GM12878 (cell line): ENCODE results near the gene ADAR. TPM values are rescaled to one million over a fixed set of nuclear protein-coding genes. Genes with fewer than 3 reads are reported as not detected.

ENCODE experiments used
- CEBPZ ChIP-seq: fragments of 150-350 bp; IDR thresholded peaks from 2 replicates; pipeline ENCODE4 v1.6.1; 2016; ENCODE audit warnings: low read depth, low read length
- JUNB ChIP-seq: IDR thresholded peaks from 2 replicates; pipeline ENCODE4 v1.6.1; 2016; ENCODE audit warnings: antibody characterized with exemption, mild to moderate bottlenecking
- NFYB ChIP-seq: IDR thresholded peaks from 2 replicates; pipeline ENCODE4 v1.6.1; 2011; ENCODE audit warnings: low read depth, mild to moderate bottlenecking, low read length, improper control_type of control experiment, moderate library complexity; ENCODE audit not compliant: insufficient read depth
- NR2C1 ChIP-seq: fragments of 450-650 bp; IDR thresholded peaks from 2 replicates; pipeline ENCODE4 v1.6.1; 2017; ENCODE audit warnings: antibody characterized with exemption, mild to moderate bottlenecking, moderate library complexity
- PML ChIP-seq: IDR thresholded peaks from 2 replicates; pipeline ENCODE4 v1.6.1; 2012; ENCODE audit warnings: low read length, inconsistent platforms
- RUNX3 ChIP-seq: IDR thresholded peaks from 2 replicates; pipeline ENCODE4 v1.6.1; 2012; ENCODE audit warnings: low read length, inconsistent platforms
- SIN3A ChIP-seq: IDR thresholded peaks from 2 replicates; pipeline ENCODE4 v1.6.1; 2012; ENCODE audit warnings: low read depth, low read length, improper control_type of control experiment
- SMC3 ChIP-seq: IDR thresholded peaks from 2 replicates; pipeline ENCODE4 v1.6.1; 2011; ENCODE audit warnings: low read length, improper control_type of control experiment, borderline replicate concordance
- SREBF2 ChIP-seq: IDR thresholded peaks from 2 replicates; pipeline ENCODE4 v1.6.1; 2012; ENCODE audit warnings: mild to moderate bottlenecking, low read length
- STAT1 ChIP-seq: fragments of 450-650 bp; conservative IDR thresholded peaks from 2 replicates; pipeline ENCODE4 v1.6.1; 2014; ENCODE audit warnings: antibody characterized with exemption, mild to moderate bottlenecking
- ZBTB11 ChIP-seq: fragments of 450-650 bp; formaldehyde crosslinking; IDR thresholded peaks from 2 replicates; pipeline ENCODE4 v1.5.0; 2022; ENCODE audit warnings: mild to moderate bottlenecking, missing genetic modification characterization
- ZNF24 ChIP-seq: fragments of 450-650 bp; IDR thresholded peaks from 2 replicates; pipeline ENCODE4 v1.6.1; 2017; ENCODE audit warnings: antibody characterized with exemption, mild to moderate bottlenecking
- polyA plus RNA-seq, 11 experiments: library from polyadenylated mRNA; depleted of rRNA in 4 of 11; unstranded in 6 of 11; stranded (reverse) in 5 of 11; fragments of >200 nt; fragmentation: Nextera tagmentation in 4 of 11; fragmentation: Illumina TruSeq in 1 of 11; extraction: Ambion mirVana in 4 of 11; extraction: Trizol in 1 of 11; gene quantifications; 1 replicate in 1 of 11; 2 replicates in 10 of 11; pipeline versions ENCODE4 v1.2.1 to v1.2.3, GENCODE V29; 2011 to 2016; ENCODE audit warnings: inconsistent platforms in 2 of 11, missing spikeins in 2 of 11, low read depth in 1 of 11
- total RNA-seq, 4 experiments: library from RNA; depleted of rRNA in 3 of 4; stranded (reverse); fragments of >200 nt in 3 of 4; fragmentation: Illumina TruSeq in 1 of 4; extraction: Trizol in 1 of 4; gene quantifications; 2 replicates each; pipeline versions ENCODE4 v1.2.1 to v1.2.3, GENCODE V29; 2013 to 2021
- TF ChIP-seq, protein P1 (sequence below): fragments of 150-350 bp; IDR thresholded peaks from 2 replicates; pipeline ENCODE4 v1.6.1; 2014; ENCODE audit warnings: mild to moderate bottlenecking, low read depth, low read length
- TF ChIP-seq, protein P2 (sequence below): fragments of 450-650 bp; IDR thresholded peaks from 2 replicates; pipeline ENCODE4 v1.6.1; 2018; ENCODE audit warnings: borderline replicate concordance, mild to moderate bottlenecking; ENCODE audit not compliant: partially characterized antibody
- TF ChIP-seq, protein P3 (sequence below): fragments of 450-650 bp; IDR thresholded peaks from 2 replicates; pipeline ENCODE4 v1.6.1; 2016; ENCODE audit warnings: mild to moderate bottlenecking
- TF ChIP-seq, protein P4 (sequence below): IDR thresholded peaks from 2 replicates; pipeline ENCODE4 v1.6.1; 2011; ENCODE audit warnings: mild to moderate bottlenecking, low read depth, low read length, moderate library complexity; ENCODE audit not compliant: insufficient replicate concordance

Gene ADAR
- total and polyA plus RNA-seq, 10 of the 15 experiments (the other 5 are each of a cell fraction or from before 2014, with no cell fraction given): 55.5 to 413 (median 176) TPM

DNA sequence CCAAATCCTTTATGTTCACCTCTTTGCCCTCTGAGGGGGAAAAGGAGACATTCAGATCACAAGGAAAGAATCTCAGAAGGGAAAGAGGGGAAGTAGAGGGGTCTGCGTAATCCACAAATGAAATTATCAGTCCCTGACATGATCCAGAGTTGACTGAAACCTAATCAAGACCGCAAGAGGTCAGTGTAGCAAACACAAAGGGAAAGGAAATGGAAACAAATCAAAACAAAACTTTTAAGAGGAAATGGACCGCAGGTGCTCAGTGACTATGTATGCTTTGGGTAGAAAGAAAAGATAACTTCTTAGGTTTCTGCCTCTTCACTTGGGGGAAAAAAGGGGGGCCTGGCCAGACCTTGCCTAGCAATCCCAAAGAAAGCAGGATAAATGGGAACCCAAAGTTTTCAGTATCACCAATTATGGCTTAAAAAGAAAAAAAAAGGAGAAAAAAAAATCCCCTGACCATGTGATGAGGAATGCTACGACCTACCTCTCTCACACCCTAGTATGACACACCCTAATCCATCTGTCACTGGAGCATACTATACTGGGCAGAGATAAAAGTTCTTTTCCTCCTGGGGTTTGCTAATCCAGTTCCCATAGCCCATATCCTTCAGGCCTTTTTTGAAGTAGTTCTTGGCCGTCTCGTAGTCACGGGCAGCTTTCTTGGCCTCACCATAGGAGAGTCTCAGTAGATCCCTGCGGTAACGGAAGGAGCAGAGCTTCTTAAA lies 23.6 kb downstream of the ADAR start (continued):
- TF ChIP-seq ZBTB11 (no peak), PML (no peak; the same call in 1 of the 2 replicates), ZNF24 (no peak), SMC3 (no peak), NFYB (no peak), JUNB (0 out of 2 replicates have a peak, but pooled peaks have one; percentile 25), RUNX3 (peak; percentile 31; the same call in 1 of the 2 replicates), SIN3A (no peak), SREBF2 (no peak), STAT1 (no peak), NR2C1 (no peak), CEBPZ (no peak)
- TF ChIP-seq, protein P1, sequence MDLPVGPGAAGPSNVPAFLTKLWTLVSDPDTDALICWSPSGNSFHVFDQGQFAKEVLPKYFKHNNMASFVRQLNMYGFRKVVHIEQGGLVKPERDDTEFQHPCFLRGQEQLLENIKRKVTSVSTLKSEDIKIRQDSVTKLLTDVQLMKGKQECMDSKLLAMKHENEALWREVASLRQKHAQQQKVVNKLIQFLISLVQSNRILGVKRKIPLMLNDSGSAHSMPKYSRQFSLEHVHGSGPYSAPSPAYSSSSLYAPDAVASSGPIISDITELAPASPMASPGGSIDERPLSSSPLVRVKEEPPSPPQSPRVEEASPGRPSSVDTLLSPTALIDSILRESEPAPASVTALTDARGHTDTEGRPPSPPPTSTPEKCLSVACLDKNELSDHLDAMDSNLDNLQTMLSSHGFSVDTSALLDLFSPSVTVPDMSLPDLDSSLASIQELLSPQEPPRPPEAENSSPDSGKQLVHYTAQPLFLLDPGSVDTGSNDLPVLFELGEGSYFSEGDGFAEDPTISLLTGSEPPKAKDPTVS: no peak
- TF ChIP-seq, protein P2, sequence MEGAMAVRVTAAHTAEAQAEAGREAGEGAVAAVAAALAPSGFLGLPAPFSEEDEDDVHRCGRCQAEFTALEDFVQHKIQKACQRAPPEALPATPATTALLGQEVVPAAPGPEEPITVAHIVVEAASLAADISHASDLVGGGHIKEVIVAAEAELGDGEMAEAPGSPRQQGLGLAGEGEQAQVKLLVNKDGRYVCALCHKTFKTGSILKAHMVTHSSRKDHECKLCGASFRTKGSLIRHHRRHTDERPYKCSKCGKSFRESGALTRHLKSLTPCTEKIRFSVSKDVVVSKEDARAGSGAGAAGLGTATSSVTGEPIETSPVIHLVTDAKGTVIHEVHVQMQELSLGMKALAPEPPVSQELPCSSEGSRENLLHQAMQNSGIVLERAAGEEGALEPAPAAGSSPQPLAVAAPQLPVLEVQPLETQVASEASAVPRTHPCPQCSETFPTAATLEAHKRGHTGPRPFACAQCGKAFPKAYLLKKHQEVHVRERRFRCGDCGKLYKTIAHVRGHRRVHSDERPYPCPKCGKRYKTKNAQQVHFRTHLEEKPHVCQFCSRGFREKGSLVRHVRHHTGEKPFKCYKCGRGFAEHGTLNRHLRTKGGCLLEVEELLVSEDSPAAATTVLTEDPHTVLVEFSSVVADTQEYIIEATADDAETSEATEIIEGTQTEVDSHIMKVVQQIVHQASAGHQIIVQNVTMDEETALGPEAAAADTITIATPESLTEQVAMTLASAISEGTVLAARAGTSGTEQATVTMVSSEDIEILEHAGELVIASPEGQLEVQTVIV: no peak
- TF ChIP-seq, protein P3, sequence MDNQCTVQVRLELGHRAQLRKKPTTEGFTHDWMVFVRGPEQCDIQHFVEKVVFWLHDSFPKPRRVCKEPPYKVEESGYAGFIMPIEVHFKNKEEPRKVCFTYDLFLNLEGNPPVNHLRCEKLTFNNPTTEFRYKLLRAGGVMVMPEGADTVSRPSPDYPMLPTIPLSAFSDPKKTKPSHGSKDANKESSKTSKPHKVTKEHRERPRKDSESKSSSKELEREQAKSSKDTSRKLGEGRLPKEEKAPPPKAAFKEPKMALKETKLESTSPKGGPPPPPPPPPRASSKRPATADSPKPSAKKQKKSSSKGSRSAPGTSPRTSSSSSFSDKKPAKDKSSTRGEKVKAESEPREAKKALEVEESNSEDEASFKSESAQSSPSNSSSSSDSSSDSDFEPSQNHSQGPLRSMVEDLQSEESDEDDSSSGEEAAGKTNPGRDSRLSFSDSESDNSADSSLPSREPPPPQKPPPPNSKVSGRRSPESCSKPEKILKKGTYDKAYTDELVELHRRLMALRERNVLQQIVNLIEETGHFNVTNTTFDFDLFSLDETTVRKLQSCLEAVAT: no peak
- TF ChIP-seq, protein P4, sequence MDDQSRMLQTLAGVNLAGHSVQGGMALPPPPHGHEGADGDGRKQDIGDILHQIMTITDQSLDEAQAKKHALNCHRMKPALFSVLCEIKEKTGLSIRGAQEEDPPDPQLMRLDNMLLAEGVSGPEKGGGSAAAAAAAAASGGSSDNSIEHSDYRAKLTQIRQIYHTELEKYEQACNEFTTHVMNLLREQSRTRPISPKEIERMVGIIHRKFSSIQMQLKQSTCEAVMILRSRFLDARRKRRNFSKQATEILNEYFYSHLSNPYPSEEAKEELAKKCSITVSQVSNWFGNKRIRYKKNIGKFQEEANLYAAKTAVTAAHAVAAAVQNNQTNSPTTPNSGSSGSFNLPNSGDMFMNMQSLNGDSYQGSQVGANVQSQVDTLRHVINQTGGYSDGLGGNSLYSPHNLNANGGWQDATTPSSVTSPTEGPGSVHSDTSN: no peak
